Measurements from ENCODE around the gene PDCD7. TPM values are rescaled to one million over a fixed set of nuclear protein-coding genes. Genes with fewer than 3 reads are reported as not detected.
"Not testable (repeated sequence)": the region's sequence is repeated elsewhere in the genome, so short reads cannot be mapped to it uniquely, and the experiment has no call there.

Gene PDCD7
- total RNA-seq, 4 donors from 2014 or later: 12.4 to 22.1 (median 16.3) TPM

GRCh38 chr15:65077291-65077980 is 56.2 kb downstream of the PDCD7 start:
- no peaks in the 10 kb centered on the region for H3K9me3 ChIP-seq
- H3K36me3 ChIP-seq: no peaks in the 10 kb centered on the region
- H3K27ac ChIP-seq: no peak overlapping the region
- in situ Hi-C loops (cut with MboI; ENCODE audit: low pct_ligation_motif_present in 1 of 4, low pct_unique_long_range_greater_than_20kb in 1 of 4, low sequenced_read_pairs in 3 of 4) (no loop called here), intact Hi-C loops (cut with DNase I; ENCODE audit: low total_unique reads) (no loop called here)
- no peaks in the 10 kb centered on the region for H3K27me3 ChIP-seq
- DNase-seq: no peak
- H3K4me3 ChIP-seq: no peak overlapping the region
- TF ChIP-seq POLR2A (IDR thresholded peaks at IDR 0.05) (no peak), POLR2AphosphoS5 (IDR thresholded peaks at IDR 0.05) (no peak), EP300 (IDR thresholded peaks at IDR 0.05; ENCODE audit: low read depth) (no peak), CTCF (IDR thresholded peaks at IDR 0.05) (no peak)
- H3K4me1 ChIP-seq: peaks cover 5 to 22% (median 17%) of the 10 kb centered on the region in 4 donors
- 75% methylated on average over 61 of the region's 85 CpGs; no CpG with 5 or more reads in 1 of the 2 donors for WGBS, 2 donors (ENCODE audit: low coverage in 1 of 2)

DNA sequence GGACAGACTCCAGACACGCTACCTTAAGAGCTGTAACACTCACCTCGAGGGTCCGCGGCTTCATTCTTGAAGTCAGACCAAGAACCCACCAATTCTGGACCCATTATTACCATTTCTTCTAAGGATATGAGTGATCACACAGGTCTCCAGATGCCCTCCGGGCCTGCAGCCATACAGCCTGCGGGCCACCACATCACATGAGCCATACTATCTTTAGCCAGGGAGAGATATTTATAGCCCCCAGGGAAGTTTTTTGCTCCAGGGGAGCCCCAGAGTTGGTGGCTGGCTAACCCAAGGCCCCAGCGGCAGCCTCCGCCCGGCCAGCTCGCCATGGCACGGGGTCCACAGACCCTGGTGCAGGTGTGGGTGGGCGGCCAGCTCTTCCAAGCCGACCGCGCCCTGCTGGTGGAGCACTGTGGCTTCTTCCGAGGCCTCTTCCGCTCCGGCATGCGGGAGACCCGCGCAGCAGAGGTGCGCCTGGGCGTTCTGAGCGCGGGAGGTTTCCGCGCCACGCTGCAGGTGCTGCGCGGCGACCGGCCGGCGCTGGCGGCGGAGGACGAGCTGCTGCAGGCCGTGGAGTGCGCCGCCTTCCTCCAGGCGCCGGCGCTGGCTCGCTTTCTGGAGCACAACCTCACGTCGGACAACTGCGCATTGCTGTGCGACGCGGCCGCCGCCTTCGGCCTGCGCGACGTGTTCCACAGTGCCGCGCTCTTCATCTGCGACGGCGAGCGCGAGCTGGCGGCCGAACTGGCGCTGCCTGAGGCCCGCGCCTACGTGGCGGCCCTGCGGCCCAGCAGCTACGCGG is 56.9 kb downstream of the PDCD7 start, which contains the start of gene KBTBD13:
KBTBD13 (plus strand) TSS at position 261 of the 805 bp plus-strand sequence; CDS start at position 331, 70 bp downstream.
- H3K27me3 ChIP-seq: no peaks in the 10 kb centered on the region
- TF ChIP-seq POLR2AphosphoS5 (IDR thresholded peaks at IDR 0.05): no peak
- TF ChIP-seq EP300 (IDR thresholded peaks at IDR 0.05; ENCODE audit: low read depth): no peak
- no peak for TF ChIP-seq POLR2A (IDR thresholded peaks at IDR 0.05)
- TF ChIP-seq CTCF (IDR thresholded peaks at IDR 0.05): no peak
- 91% methylated on average over 58 of the region's 73 CpGs; no CpG with 5 or more reads in 1 of the 2 donors for WGBS, 2 donors (ENCODE audit: low coverage in 1 of 2)
- no peak within 1 kb of the TSS for H3K4me3 ChIP-seq
- H3K9me3 ChIP-seq: no peaks in the 10 kb centered on the region
- intact Hi-C loops (cut with DNase I; ENCODE audit: low total_unique reads): no loop called here
- DNase-seq: no peak
- H3K4me1 ChIP-seq: peaks cover 0 to 20% (median 15%) of the 10 kb centered on the region in 4 donors
- in situ Hi-C loops (cut with MboI; ENCODE audit: low pct_ligation_motif_present in 1 of 4, low pct_unique_long_range_greater_than_20kb in 1 of 4, low sequenced_read_pairs in 3 of 4): no loop called here
- no peaks in the 10 kb centered on the region for H3K36me3 ChIP-seq
- H3K27ac ChIP-seq: no peak within 1 kb of the TSS

- intact Hi-C loops (cut with DNase I; ENCODE audit: low total_unique reads); H3K27me3 ChIP-seq; H3K36me3 ChIP-seq; H3K9me3 ChIP-seq; H3K27ac ChIP-seq; DNase-seq; in situ Hi-C loops (cut with MboI; ENCODE audit: low pct_ligation_motif_present in 1 of 4, low pct_unique_long_range_greater_than_20kb in 1 of 4, low sequenced_read_pairs in 3 of 4); H3K4me3 ChIP-seq: not testable (repeated sequence)
- H3K4me1 ChIP-seq: peaks cover 3 to 26% (median 24%) of the 10 kb centered on the region in 4 donors
- 78 to 97% methylated on average over 6 to 12 of the region's 12 CpGs for WGBS, 2 donors (ENCODE audit: low coverage in 1 of 2)
Measured at GRCh38 chr15:65075607-65076395, 57.8 kb downstream of the PDCD7 start.

- intact Hi-C loops (cut with DNase I; ENCODE audit: low total_unique reads); H3K27me3 ChIP-seq; H3K4me3 ChIP-seq; DNase-seq; H3K36me3 ChIP-seq; H3K27ac ChIP-seq; in situ Hi-C loops (cut with MboI; ENCODE audit: low pct_ligation_motif_present in 1 of 4, low pct_unique_long_range_greater_than_20kb in 1 of 4, low sequenced_read_pairs in 3 of 4); H3K9me3 ChIP-seq: not testable (repeated sequence)
- H3K4me1 ChIP-seq: peaks cover 3 to 35% (median 33%) of the 10 kb centered on the region in 4 donors
- 92% methylated on average over 18 of the region's 22 CpGs; no CpG with 5 or more reads in 1 of the 2 donors for WGBS, 2 donors (ENCODE audit: low coverage in 1 of 2)
Measured at GRCh38 chr15:65074946-65075345, 58.7 kb downstream of the PDCD7 start.

Measured in transverse colon (tissue), 4 donors.